Sigmoid colon (tissue), 4 donors: ENCODE measurements around the gene TBL1XR1.

Experiments
- CTCF ChIP-seq, 4 experiments: fragments of 450-650 bp in 3 of 4; fragments of 200-600 bp in 1 of 4; IDR thresholded peaks; one replicate each; pipeline ENCODE4 v1.5.1; 2016 to 2019; ENCODE audit warnings: antibody characterized with exemption in 4 of 4, mild to moderate bottlenecking in 3 of 4, moderate library complexity in 2 of 4
- POLR2A ChIP-seq, 2 donors: fragments of 450-650 bp; IDR thresholded peaks; one replicate each; pipeline ENCODE4 v1.6.1; 2016; ENCODE audit warnings: antibody characterized with exemption in 2 of 2, mild to moderate bottlenecking in 2 of 2, moderate library complexity in 2 of 2
- POLR2AphosphoS5 ChIP-seq, 4 donors: sonication (generic); formaldehyde crosslinking; IDR thresholded peaks; one replicate each; pipeline ENCODE4 v1.6.1; 2017; ENCODE audit warnings: antibody characterized with exemption in 4 of 4

DNA sequence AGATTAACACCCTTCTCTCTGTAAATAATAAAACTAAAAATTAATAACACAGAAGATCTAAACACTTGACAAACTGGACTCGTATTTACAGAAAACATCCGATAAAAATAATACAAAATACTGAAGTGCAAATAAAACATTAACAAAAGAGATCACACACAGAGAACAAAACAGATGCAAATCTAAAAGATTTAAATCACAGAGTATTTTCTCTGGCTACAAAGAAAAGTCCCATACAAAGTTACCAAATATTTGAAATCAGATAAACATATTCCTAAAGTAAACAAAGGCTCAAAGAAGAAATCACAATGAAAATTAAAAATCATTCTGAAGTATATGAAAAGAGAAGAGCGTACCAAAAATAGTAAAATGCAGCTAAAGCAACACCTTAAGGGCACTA, 42.5 kb downstream of the TBL1XR1 start:
- TF ChIP-seq CTCF (IDR thresholded peaks at IDR 0.05) (no peak), POLR2AphosphoS5 (IDR thresholded peaks at IDR 0.05) (no peak), POLR2A (IDR thresholded peaks at IDR 0.05) (no peak)
